ENCODE measurements around the gene UBE2V1.

DNA sequence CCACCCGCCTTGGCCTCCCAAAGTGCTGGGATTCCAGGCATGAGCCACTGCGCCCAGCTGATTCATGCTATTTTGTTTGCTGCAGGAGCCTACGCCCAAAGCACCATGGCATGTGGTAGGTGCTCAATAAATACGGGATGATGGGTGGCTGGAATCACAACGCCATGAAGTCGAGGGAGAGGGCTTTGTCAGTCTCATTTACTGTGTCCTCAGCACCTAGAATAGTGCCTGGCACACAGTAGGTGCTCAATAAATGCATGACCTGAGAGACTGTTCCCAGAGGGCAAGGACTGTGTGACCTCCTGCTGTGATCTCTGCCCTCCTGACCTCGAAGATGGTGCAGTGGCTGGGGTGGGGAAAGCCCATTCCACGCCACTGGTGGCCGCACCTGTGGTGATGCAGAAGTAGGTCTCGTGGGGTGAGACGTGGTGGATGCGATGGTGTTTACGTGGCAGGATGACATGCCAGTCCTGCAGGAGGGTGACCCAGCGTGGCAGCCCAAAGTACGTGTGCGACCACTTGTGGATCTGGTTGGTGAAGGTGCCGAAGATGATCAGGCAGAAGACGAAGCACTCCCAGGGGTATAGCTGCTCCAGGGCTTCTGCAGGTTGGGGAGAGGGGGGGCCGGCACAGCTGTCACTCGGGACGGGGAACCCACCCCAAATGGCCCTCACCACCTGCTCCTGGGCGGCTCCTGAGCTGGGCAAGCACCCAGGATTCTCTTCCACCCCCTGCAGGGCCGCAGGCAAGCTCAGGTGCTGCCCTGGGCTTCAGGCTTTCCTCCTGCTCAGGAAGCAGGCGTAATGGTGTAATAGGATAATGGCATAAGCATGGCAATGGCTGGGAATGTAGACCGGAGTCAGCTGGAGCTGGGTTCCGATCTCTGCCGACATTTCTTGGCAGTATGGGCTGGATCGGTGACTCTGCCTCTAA is 14.9 kb upstream of the UBE2V1 start:
- TF ChIP-seq CTCF (conservative IDR thresholded peaks at IDR 0.05; ENCODE audit: low read length) (no peak), EZH2phosphoT487 (IDR thresholded peaks at IDR 0.05; ENCODE audit: borderline replicate concordance) (no peak)
